HCT116 (cell line): ENCODE data around the gene KPNB1.

Experiments used
- ATF3 ChIP-seq: IDR thresholded peaks from 2 replicates; pipeline ENCODE4 v1.6.1; 2012
- CBX3 ChIP-seq: IDR thresholded peaks from 2 replicates; pipeline ENCODE4 v1.6.1; 2012; ENCODE audit warnings: low read depth
- CTCF ChIP-seq, 3 experiments: fragments of 200-600 bp in 1 of 3; sonication (generic) in 1 of 3; IDR thresholded peaks in 2 of 3; conservative IDR thresholded peaks in 1 of 3; 2 replicates each; pipeline ENCODE4 v1.5.1; 2012 to 2017; ENCODE audit warnings: low read depth in 2 of 3, low read length in 2 of 3, antibody characterized with exemption in 1 of 3, borderline replicate concordance in 1 of 3, control low read depth in 1 of 3, mild to moderate bottlenecking in 1 of 3, mixed read lengths in 1 of 3, mixed run types in 1 of 3, moderate library complexity in 1 of 3; ENCODE audit not compliant: insufficient read depth in 1 of 3
- ELF1 ChIP-seq: IDR thresholded peaks from 2 replicates; pipeline ENCODE4 v1.6.1; 2012; ENCODE audit warnings: low read depth, borderline replicate concordance
- EZH2 ChIP-seq: fragments of 200-600 bp; sonication (generic); IDR thresholded peaks from 2 replicates; pipeline ENCODE4 v1.6.1; 2017; ENCODE audit warnings: antibody characterized with exemption, mixed run types
- EZH2phosphoT487 ChIP-seq: fragments of 200-600 bp; IDR thresholded peaks from 2 replicates; pipeline ENCODE4 v1.6.1; 2018; ENCODE audit warnings: antibody characterized with exemption, borderline replicate concordance
- FOSL1 ChIP-seq: IDR thresholded peaks from 2 replicates; pipeline ENCODE4 v1.6.1; 2012; ENCODE audit warnings: low read depth
- POLR2A ChIP-seq: IDR thresholded peaks from 2 replicates; pipeline ENCODE4 v1.7.0; 2011; ENCODE audit warnings: borderline replicate concordance; ENCODE audit not compliant: insufficient read depth, insufficient read length; ENCODE audit errors: extremely low read depth
- POLR2AphosphoS5 ChIP-seq: IDR thresholded peaks from 2 replicates; pipeline ENCODE4 v1.6.1; 2011; ENCODE audit warnings: mild to moderate bottlenecking, low read depth, low read length, moderate library complexity
- SP1 ChIP-seq: IDR thresholded peaks from 2 replicates; pipeline ENCODE4 v1.6.1; 2012; ENCODE audit warnings: low read depth

GRCh38 chr17:47649972-47650524, 329 bp downstream of the KPNB1 start:
- no peak for TF ChIP-seq SP1
- no peak for TF ChIP-seq EZH2phosphoT487
- TF ChIP-seq CTCF (IDR thresholded peaks at IDR 0.05 in 2 of 3, conservative IDR thresholded peaks at IDR 0.05 in 1 of 3; ENCODE audit: borderline replicate concordance in 1 of 3, insufficient read depth in 1 of 3, low read depth in 2 of 3, low read length in 2 of 3) = no peak
- TF ChIP-seq POLR2AphosphoS5 = no peak
- TF ChIP-seq ATF3 = no peak
- TF ChIP-seq POLR2A = no peak
- no peak for TF ChIP-seq EZH2
- no peak for TF ChIP-seq FOSL1
- TF ChIP-seq ELF1 = no peak
- no peak for TF ChIP-seq CBX3
